Measurements from ENCODE around the gene TMEM167B. TPM values are rescaled to one million over a fixed set of nuclear protein-coding genes. Genes with fewer than 3 reads are reported as not detected.

TMEM167B gene
- total and polyA plus RNA-seq, 2 of the 8 experiments (the other 6 are each of a cell fraction or from before 2014, with no cell fraction given), result 3.6 to 14.8 TPM

DNA sequence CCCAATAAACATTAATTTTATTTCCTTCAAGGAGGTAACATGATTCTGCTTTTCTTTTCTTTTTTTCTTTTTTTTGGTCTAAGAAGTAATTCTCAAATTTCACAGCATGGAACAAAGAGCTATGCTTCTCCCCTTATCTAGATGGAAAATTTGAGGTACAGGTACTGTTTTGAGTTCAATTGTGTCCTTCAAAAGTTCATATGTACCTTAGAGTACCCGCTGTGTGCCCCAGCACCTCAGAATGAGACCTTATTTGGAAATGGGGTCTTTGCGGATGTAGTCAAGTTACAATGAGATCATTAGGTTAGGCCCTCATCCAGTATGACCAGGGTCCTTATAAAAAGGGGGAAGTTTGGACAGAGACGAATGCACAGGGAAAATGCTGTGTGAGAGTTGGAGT is 45.4 kb downstream of the TMEM167B start (continued):
- TF ChIP-seq TAF1 (IDR thresholded peaks at IDR 0.05; ENCODE audit: low read depth, low read length) (no peak), KDM5A (IDR thresholded peaks at IDR 0.05; ENCODE audit: low read length) (no peak), RAD21 (IDR thresholded peaks at IDR 0.05 in 1 of 2, conservative IDR thresholded peaks at IDR 0.05 in 1 of 2; ENCODE audit: low read depth in 2 of 2, low read length in 2 of 2) (no peak), POLR2AphosphoS5 (IDR thresholded peaks at IDR 0.05; ENCODE audit: low read depth, low read length) (no peak)

All from H1 (cell line).